ENCODE measurements around the gene TTC31. TPM values are rescaled to one million over a fixed set of nuclear protein-coding genes. Genes with fewer than 3 reads are reported as not detected.
"Not testable (repeated sequence)": the region's sequence is repeated elsewhere in the genome, so short reads cannot be mapped to it uniquely, and the experiment has no call there.

Gene TTC31
- total and polyA plus RNA-seq, 4 donors, result 5.6 to 21.8 (median 18.3) TPM

- no peaks in the 10 kb centered on the region for H3K9me3 ChIP-seq (ENCODE audit: control insufficient read depth, insufficient read depth, low read length)
- H3K27ac ChIP-seq (ENCODE audit: low read depth, low read length), result peak overlapping the region; percentile 99
- peak overlapping the region; percentile 88 for H3K4me3 ChIP-seq (ENCODE audit: low read depth, low read length)
- DNase-seq (ENCODE audit: low read depth in 4 of 6, low spot score in 6 of 6), result no peak
- peaks cover 33% of the 10 kb centered on the region for H3K4me1 ChIP-seq (ENCODE audit: control insufficient read depth, insufficient read depth, low read length)
- WGBS (ENCODE audit: insufficient coverage), result under 1% methylated on average over 39 of the region's 46 CpGs
- no peaks in the 10 kb centered on the region for H3K27me3 ChIP-seq (ENCODE audit: control insufficient read depth, insufficient read depth, low read length)
- peaks cover 21% of the 10 kb centered on the region for H3K36me3 ChIP-seq (ENCODE audit: control insufficient read depth, insufficient read depth, low read length)
Measured at GRCh38 chr2:74457549-74458131, 25.2 kb upstream of the TTC31 start.

- Histone ChIP-seq H3K27ac (ENCODE audit: low read depth, low read length) (peak within 1 kb of the TSS; percentile 99), H3K27me3 (ENCODE audit: control insufficient read depth, insufficient read depth, low read length) (no peaks in the 10 kb centered on the region), H3K9me3 (ENCODE audit: control insufficient read depth, insufficient read depth, low read length) (no peaks in the 10 kb centered on the region), H3K4me1 (ENCODE audit: control insufficient read depth, insufficient read depth, low read length) (peaks cover 33% of the 10 kb centered on the region), H3K36me3 (ENCODE audit: control insufficient read depth, insufficient read depth, low read length) (peaks cover 25% of the 10 kb centered on the region), H3K4me3 (ENCODE audit: low read depth, low read length) (peak within 1 kb of the TSS; percentile 88)
- WGBS (ENCODE audit: insufficient coverage), result 0% methylated on average over 24 of the region's 38 CpGs
- DNase-seq (ENCODE audit: low read depth in 4 of 6, low spot score in 6 of 6), result peak; percentile 99 to 100 (median 100)
Measured at GRCh38 chr2:74458132-74458937, 24.5 kb upstream of the TTC31 start, which contains the start of gene WBP1. TSS of gene WBP1 (plus strand) at chr2:74458438. CDS start at chr2:74458603, 165 bp downstream.

- Histone ChIP-seq H3K4me3 (ENCODE audit: low read depth, low read length) (peak overlapping the region; percentile 88), H3K4me1 (ENCODE audit: control insufficient read depth, insufficient read depth, low read length) (peaks cover 35% of the 10 kb centered on the region), H3K36me3 (ENCODE audit: control insufficient read depth, insufficient read depth, low read length) (peaks cover 25% of the 10 kb centered on the region), H3K9me3 (ENCODE audit: control insufficient read depth, insufficient read depth, low read length) (no peaks in the 10 kb centered on the region), H3K27ac (ENCODE audit: low read depth, low read length) (peak overlapping the region; percentile 86), H3K27me3 (ENCODE audit: control insufficient read depth, insufficient read depth, low read length) (no peaks in the 10 kb centered on the region)
- DNase-seq (ENCODE audit: low read depth in 4 of 6, low spot score in 6 of 6), result peak in 1 of 6 donors; percentile 30
- 0% methylated on average over 4 of the region's 10 CpGs for WGBS (ENCODE audit: insufficient coverage)
Measured at GRCh38 chr2:74458938-74459363, 23.9 kb upstream of the TTC31 start.

GRCh38 chr2:74459503-74460118 lies 23.3 kb upstream of the TTC31 start:
- DNase-seq (ENCODE audit: low read depth in 4 of 6, low spot score in 6 of 6); H3K4me3 ChIP-seq (ENCODE audit: low read depth, low read length); H3K27ac ChIP-seq (ENCODE audit: low read depth, low read length); H3K9me3 ChIP-seq (ENCODE audit: control insufficient read depth, insufficient read depth, low read length); H3K27me3 ChIP-seq (ENCODE audit: control insufficient read depth, insufficient read depth, low read length): not testable (repeated sequence)
- WGBS (ENCODE audit: insufficient coverage), result 81% methylated on average over 13 of the region's 13 CpGs
- H3K4me1 ChIP-seq (ENCODE audit: control insufficient read depth, insufficient read depth, low read length), result peaks cover 41% of the 10 kb centered on the region
- H3K36me3 ChIP-seq (ENCODE audit: control insufficient read depth, insufficient read depth, low read length), result peaks cover 25% of the 10 kb centered on the region

GRCh38 chr2:74460187-74460586 lies 22.7 kb upstream of the TTC31 start:
- H3K9me3 ChIP-seq (ENCODE audit: control insufficient read depth, insufficient read depth, low read length); DNase-seq (ENCODE audit: low read depth in 4 of 6, low spot score in 6 of 6): not testable (repeated sequence)
- 92% methylated on average over 4 of the region's 10 CpGs for WGBS (ENCODE audit: insufficient coverage)

GRCh38 chr2:74461187-74462053 lies 21.5 kb upstream of the TTC31 start:
- H3K36me3 ChIP-seq (ENCODE audit: control insufficient read depth, insufficient read depth, low read length), result peaks cover 25% of the 10 kb centered on the region
- no peaks in the 10 kb centered on the region for H3K9me3 ChIP-seq (ENCODE audit: control insufficient read depth, insufficient read depth, low read length)
- H3K27me3 ChIP-seq (ENCODE audit: control insufficient read depth, insufficient read depth, low read length), result no peaks in the 10 kb centered on the region
- H3K4me3 ChIP-seq (ENCODE audit: low read depth, low read length), result no peak overlapping the region
- H3K27ac ChIP-seq (ENCODE audit: low read depth, low read length), result no peak overlapping the region
- H3K4me1 ChIP-seq (ENCODE audit: control insufficient read depth, insufficient read depth, low read length), result peaks cover 31% of the 10 kb centered on the region
- DNase-seq (ENCODE audit: low read depth in 4 of 6, low spot score in 6 of 6), result no peak
- WGBS (ENCODE audit: insufficient coverage), result 93% methylated on average over 27 of the region's 27 CpGs

More at GRCh38 chr2:74460187-74460586, 22.7 kb upstream of the TTC31 start:
- Histone ChIP-seq H3K36me3 (ENCODE audit: control insufficient read depth, insufficient read depth, low read length) (peaks cover 25% of the 10 kb centered on the region), H3K4me1 (ENCODE audit: control insufficient read depth, insufficient read depth, low read length) (peaks cover 40% of the 10 kb centered on the region)
- H3K27ac ChIP-seq (ENCODE audit: low read depth, low read length); H3K4me3 ChIP-seq (ENCODE audit: low read depth, low read length); H3K27me3 ChIP-seq (ENCODE audit: control insufficient read depth, insufficient read depth, low read length): not testable (repeated sequence)

GRCh38 chr2:74462054-74462785 lies 20.7 kb upstream of the TTC31 start:
- Histone ChIP-seq H3K4me1 (ENCODE audit: control insufficient read depth, insufficient read depth, low read length) (peaks cover 27% of the 10 kb centered on the region), H3K36me3 (ENCODE audit: control insufficient read depth, insufficient read depth, low read length) (peaks cover 25% of the 10 kb centered on the region), H3K27ac (ENCODE audit: low read depth, low read length) (no peak overlapping the region), H3K9me3 (ENCODE audit: control insufficient read depth, insufficient read depth, low read length) (no peaks in the 10 kb centered on the region), H3K4me3 (ENCODE audit: low read depth, low read length) (no peak overlapping the region), H3K27me3 (ENCODE audit: control insufficient read depth, insufficient read depth, low read length) (no peaks in the 10 kb centered on the region)
- 96% methylated on average over 9 of the region's 20 CpGs for WGBS (ENCODE audit: insufficient coverage)
- no peak for DNase-seq (ENCODE audit: low read depth in 4 of 6, low spot score in 6 of 6)

- WGBS (ENCODE audit: insufficient coverage), result 81% methylated on average over 4 of the region's 4 CpGs
- Histone ChIP-seq H3K27ac (ENCODE audit: low read depth, low read length) (no peak overlapping the region), H3K27me3 (ENCODE audit: control insufficient read depth, insufficient read depth, low read length) (no peaks in the 10 kb centered on the region), H3K4me1 (ENCODE audit: control insufficient read depth, insufficient read depth, low read length) (peaks cover 23% of the 10 kb centered on the region), H3K36me3 (ENCODE audit: control insufficient read depth, insufficient read depth, low read length) (peaks cover 25% of the 10 kb centered on the region), H3K9me3 (ENCODE audit: control insufficient read depth, insufficient read depth, low read length) (no peaks in the 10 kb centered on the region), H3K4me3 (ENCODE audit: low read depth, low read length) (no peak overlapping the region)
- DNase-seq (ENCODE audit: low read depth in 4 of 6, low spot score in 6 of 6), result no peak
Measured at GRCh38 chr2:74462786-74463105, 20.1 kb upstream of the TTC31 start.
